Hematopoietic multipotent progenitor cell treated with erythropoietin and hydrocortisone succinate and interleukin-3 and kit ligand, for 4 days (in vitro differentiated cells): Measurements from ENCODE around the gene NPY1R.

Experiments used
- DNase-seq: peaks from one replicate; pipeline ENCODE4 v3.0.0-alpha.2; 2015

The NPY1R gene

GRCh38 chr4:163332526-163333406 lies at the start of gene NPY1R:
TSS of gene NPY1R (minus strand) at chr4:163332596. CDS start at chr4:163326554, 6,042 bp downstream.
- DNase-seq: peak; percentile 83

- peak; percentile 1 for DNase-seq
These were observed 48.3 kb upstream of the NPY1R start for GRCh38 chr4:163380703-163381102.

GRCh38 chr4:163378661-163379060 lies 46.3 kb upstream of the NPY1R start:
- DNase-seq: no peak

GRCh38 chr4:163372029-163372428 lies 39.6 kb upstream of the NPY1R start:
- no peak for DNase-seq

- DNase-seq: no peak
These were observed 35.3 kb upstream of the NPY1R start for GRCh38 chr4:163367651-163368050.

GRCh38 chr4:163356104-163356503 lies 23.7 kb upstream of the NPY1R start:
- DNase-seq: no peak

GRCh38 chr4:163353054-163353453 lies 20.7 kb upstream of the NPY1R start:
- no peak for DNase-seq

GRCh38 chr4:163350672-163351071 lies 18.3 kb upstream of the NPY1R start:
- no peak for DNase-seq

GRCh38 chr4:163344147-163345125 lies 12.0 kb upstream of the NPY1R start:
- DNase-seq: peak; percentile 4

GRCh38 chr4:163343604-163344146 lies 11.3 kb upstream of the NPY1R start, which contains the start of gene NPY5R:
TSS of gene NPY5R (plus strand) at chr4:163343892. CDS start at chr4:163350274, 6,382 bp downstream.
- DNase-seq: no peak

GRCh38 chr4:163335384-163335783 lies 3.0 kb upstream of the NPY1R start:
- DNase-seq: no peak

- DNase-seq: peak; percentile 17
These were observed 593 bp downstream of the NPY1R start for GRCh38 chr4:163331629-163332376.

- no peak for DNase-seq
These were observed 1.3 kb downstream of the NPY1R start for GRCh38 chr4:163330916-163331628.

GRCh38 chr4:163317110-163317509 lies 15.3 kb downstream of the NPY1R start:
- no peak for DNase-seq

- no peak for DNase-seq
These were observed 22.9 kb downstream of the NPY1R start for GRCh38 chr4:163309466-163309865.

- no peak for DNase-seq
These were observed 29.3 kb downstream of the NPY1R start for GRCh38 chr4:163303069-163303468.

GRCh38 chr4:163300445-163300844 lies 32.0 kb downstream of the NPY1R start:
- no peak for DNase-seq

- no peak for DNase-seq
These were observed 37.3 kb downstream of the NPY1R start for GRCh38 chr4:163295138-163295537.

GRCh38 chr4:163284304-163284703 lies 48.1 kb downstream of the NPY1R start:
- DNase-seq: no peak

GRCh38 chr4:163280703-163281519 lies 51.5 kb downstream of the NPY1R start:
- DNase-seq: no peak

GRCh38 chr4:163279713-163280112 lies 52.7 kb downstream of the NPY1R start:
- no peak for DNase-seq
